GM12872 (cell line): Measurements from ENCODE around the gene RSPH1.

Source experiments
- CTCF ChIP-seq: IDR thresholded peaks from 3 replicates; pipeline ENCODE4 v1.5.1; 2011; ENCODE audit warnings: low read depth, mild to moderate bottlenecking, low read length, moderate library complexity; ENCODE audit not compliant: insufficient read depth

The RSPH1 gene

GRCh38 chr21:42446531-42446930, 49.5 kb downstream of the RSPH1 start:
- TF ChIP-seq CTCF, result no peak

GRCh38 chr21:42445311-42445710, 50.7 kb downstream of the RSPH1 start:
- TF ChIP-seq CTCF, result no peak

GRCh38 chr21:42444745-42445059, 51.3 kb downstream of the RSPH1 start:
- no peak for TF ChIP-seq CTCF

DNA sequence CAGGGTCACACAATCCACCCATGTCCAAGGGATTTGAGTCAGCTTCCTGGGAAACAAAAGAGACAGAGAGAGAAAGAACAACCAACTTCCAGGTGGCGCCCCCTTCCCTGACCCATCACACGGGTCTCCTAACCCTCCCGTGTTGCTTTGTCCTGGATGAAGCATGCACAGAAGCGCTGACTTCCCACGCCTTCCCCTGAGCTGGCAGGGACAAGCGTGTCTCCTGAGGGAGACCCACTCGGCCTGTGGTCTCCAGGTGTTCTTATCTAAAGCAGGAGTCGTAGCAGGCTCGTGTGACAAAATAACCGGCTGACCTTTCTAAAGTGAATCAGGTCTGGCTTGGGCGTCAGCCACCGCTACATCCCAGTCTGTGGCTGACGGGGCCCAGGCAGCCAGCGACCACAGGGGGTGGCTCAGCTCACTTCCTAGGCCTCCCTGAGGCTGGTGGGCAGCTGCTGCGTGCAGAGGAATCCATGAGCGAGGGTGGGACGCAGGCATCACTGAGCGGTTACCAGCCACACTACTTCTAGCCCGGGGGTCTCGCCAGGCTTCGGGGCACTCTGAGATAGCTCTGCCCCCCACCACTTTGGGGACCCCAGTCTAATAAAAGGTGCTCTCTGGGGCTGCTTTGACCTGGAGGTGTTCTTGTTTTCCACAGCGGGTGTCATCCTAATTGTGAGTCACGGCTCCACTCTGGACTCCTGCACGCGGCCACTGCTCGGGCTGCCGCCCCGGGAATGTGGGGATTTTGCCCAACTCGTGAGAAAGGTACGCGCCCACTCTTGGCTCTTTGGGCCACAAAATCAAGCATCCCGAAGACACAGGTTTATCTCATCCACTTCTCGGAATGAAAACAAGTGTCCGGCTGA, 51.9 kb downstream of the RSPH1 start:
- TF ChIP-seq CTCF, result no peak

DNA sequence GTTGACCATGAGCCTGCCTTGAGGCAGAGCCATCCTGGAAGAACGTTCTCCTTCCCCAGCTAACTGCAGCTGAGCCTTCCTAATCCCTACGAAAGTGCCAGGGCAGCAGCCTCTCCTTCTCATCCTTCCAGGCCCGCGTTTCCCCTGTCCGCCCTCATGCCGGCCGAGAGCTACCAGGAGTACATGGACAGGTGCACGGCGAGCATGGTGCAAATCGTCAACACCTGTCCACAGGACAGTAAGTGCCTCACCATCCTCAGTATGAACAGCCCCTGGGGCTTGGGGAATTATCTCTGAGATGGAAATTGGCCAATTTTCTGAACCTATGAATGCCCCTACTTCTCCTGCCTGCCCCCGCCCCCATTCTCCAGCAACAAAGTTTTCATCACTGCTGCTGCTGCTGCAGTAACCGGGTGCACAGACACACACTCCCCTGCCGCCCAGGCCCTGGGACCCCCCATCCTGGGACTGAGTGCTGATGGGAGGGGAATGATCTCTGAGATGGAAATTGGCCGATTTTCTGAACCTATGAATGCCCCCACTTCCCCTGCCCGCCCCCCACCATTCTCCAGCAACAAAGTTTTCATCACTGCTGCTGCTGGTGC, 52.7 kb downstream of the RSPH1 start:
- no peak for TF ChIP-seq CTCF

DNA sequence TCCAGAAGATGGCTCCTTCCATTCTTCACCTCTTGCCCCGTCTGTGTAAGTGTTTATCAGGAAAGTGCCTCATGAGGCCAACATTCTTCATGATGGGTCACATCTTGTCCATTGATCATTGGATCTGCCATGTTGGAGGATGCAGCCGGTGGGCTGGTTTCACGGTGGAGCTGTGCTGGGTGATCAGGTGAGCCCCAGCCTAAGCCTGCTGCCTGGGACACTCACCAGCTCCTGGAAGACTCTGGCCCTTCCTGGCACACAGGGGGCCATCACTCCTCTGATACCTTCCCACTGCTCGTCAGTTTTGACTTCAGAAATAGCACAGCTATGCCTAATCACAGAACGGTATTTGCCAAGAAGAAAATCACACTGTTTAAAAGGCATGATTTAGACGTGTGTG, 54.1 kb downstream of the RSPH1 start:
- no peak for TF ChIP-seq CTCF

DNA sequence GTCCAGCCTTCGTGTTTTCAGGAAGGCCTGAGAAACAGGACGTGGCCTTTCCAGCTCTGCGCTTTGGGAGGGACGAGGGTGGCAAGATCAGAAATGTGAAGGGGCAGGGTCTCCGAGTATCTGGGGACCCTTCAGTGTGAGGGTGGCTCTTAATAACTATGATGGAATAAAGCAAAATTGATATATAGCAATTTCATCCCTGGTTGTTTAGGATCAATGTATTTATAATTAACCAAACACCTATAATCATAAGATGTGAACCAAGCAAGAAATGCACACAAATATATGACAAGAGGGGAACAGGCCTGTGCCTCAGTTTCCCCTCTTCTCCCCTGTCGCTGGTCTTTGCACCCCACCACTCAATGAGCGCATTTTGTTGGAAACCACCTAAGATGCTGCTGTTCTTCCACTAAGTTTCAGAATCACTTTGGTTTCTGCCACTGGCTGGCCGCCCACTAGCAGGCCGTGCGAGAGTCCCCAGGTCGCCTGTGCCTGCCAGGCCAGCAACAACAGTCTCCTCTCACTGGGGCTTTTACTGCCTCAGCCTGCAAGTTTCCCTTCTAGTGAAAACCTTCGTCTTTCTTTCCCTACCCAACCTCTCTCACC, 55.7 kb downstream of the RSPH1 start:
- no peak for TF ChIP-seq CTCF
